IPS-18c (cell line): ENCODE results near the gene SERTAD4.
"Not testable (repeated sequence)": the region's sequence is repeated elsewhere in the genome, so short reads cannot be mapped to it uniquely, and the experiment has no call there.

Source experiments
- H3K4me3 ChIP-seq: 2 replicates; pipeline ENCODE4 v1.7.0; 2013; ENCODE audit warnings: low read depth, mild to moderate bottlenecking, low read length, moderate library complexity; ENCODE audit not compliant: insufficient read depth
- H3K9me3 ChIP-seq: one replicate; pipeline ENCODE4 v1.6.1; 2013; ENCODE audit warnings: mild to moderate bottlenecking, low read length, moderate library complexity; ENCODE audit not compliant: control insufficient read depth, insufficient read depth

Gene SERTAD4

GRCh38 chr1:210232511-210233215, at the start of gene SERTAD4:
SERTAD4 (plus strand) TSS chr1:210232796; CDS start chr1:210237961, 5,165 bp downstream.
- Histone ChIP-seq H3K9me3 (no peaks in the 10 kb centered on the region), H3K4me3 (peak within 1 kb of the TSS; percentile 69)

- no peak overlapping the region for H3K4me3 ChIP-seq
Measured at GRCh38 chr1:210185063-210185462, 47.5 kb upstream of the SERTAD4 start.

GRCh38 chr1:210187849-210188606, 44.6 kb upstream of the SERTAD4 start:
- not testable (repeated sequence) for H3K4me3 ChIP-seq, H3K9me3 ChIP-seq

More at GRCh38 chr1:210185063-210185462, 47.5 kb upstream of the SERTAD4 start:
- H3K9me3 ChIP-seq = no peaks in the 10 kb centered on the region

GRCh38 chr1:210189426-210189825, 43.2 kb upstream of the SERTAD4 start:
- Histone ChIP-seq H3K4me3 (no peak overlapping the region), H3K9me3 (peaks cover 3% of the 10 kb centered on the region)

- no peak overlapping the region for H3K4me3 ChIP-seq
- H3K9me3 ChIP-seq = peaks cover 3% of the 10 kb centered on the region
Measured at GRCh38 chr1:210195635-210196160, 36.9 kb upstream of the SERTAD4 start.

- not testable (repeated sequence) for H3K9me3 ChIP-seq, H3K4me3 ChIP-seq
Measured at GRCh38 chr1:210196266-210196665, 36.3 kb upstream of the SERTAD4 start.

- no peak overlapping the region for H3K4me3 ChIP-seq
- H3K9me3 ChIP-seq = peaks cover 3% of the 10 kb centered on the region
Measured at GRCh38 chr1:210198840-210199239, 33.8 kb upstream of the SERTAD4 start.

GRCh38 chr1:210200124-210200736, 32.4 kb upstream of the SERTAD4 start:
- Histone ChIP-seq H3K4me3 (no peak overlapping the region), H3K9me3 (peaks cover 3% of the 10 kb centered on the region)

- H3K4me3 ChIP-seq = no peak overlapping the region
- H3K9me3 ChIP-seq = no peaks in the 10 kb centered on the region
Measured at GRCh38 chr1:210201681-210202080, 30.9 kb upstream of the SERTAD4 start.

GRCh38 chr1:210207597-210208450, 24.8 kb upstream of the SERTAD4 start:
- Histone ChIP-seq H3K4me3 (no peak overlapping the region), H3K9me3 (no peaks in the 10 kb centered on the region)

- H3K9me3 ChIP-seq = peaks cover 3% of the 10 kb centered on the region
- H3K4me3 ChIP-seq = no peak overlapping the region
Measured at GRCh38 chr1:210213335-210213734, 19.3 kb upstream of the SERTAD4 start.

GRCh38 chr1:210214573-210215409, 17.8 kb upstream of the SERTAD4 start:
- Histone ChIP-seq H3K9me3 (peaks cover 3% of the 10 kb centered on the region), H3K4me3 (no peak overlapping the region)

- no peak overlapping the region for H3K4me3 ChIP-seq
- H3K9me3 ChIP-seq = peaks cover 3% of the 10 kb centered on the region
Measured at GRCh38 chr1:210217482-210217881, 15.1 kb upstream of the SERTAD4 start.

- Histone ChIP-seq H3K4me3 (no peak overlapping the region), H3K9me3 (peaks cover 3% of the 10 kb centered on the region)
Measured at GRCh38 chr1:210218047-210218446, 14.5 kb upstream of the SERTAD4 start.

GRCh38 chr1:210222340-210223006, 10.1 kb upstream of the SERTAD4 start:
- Histone ChIP-seq H3K4me3 (no peak overlapping the region), H3K9me3 (no peaks in the 10 kb centered on the region)
